Measurements from ENCODE around the gene KAZN. TPM values are rescaled to one million over a fixed set of nuclear protein-coding genes. Genes with fewer than 3 reads are reported as not detected.

The KAZN gene
- total RNA-seq, 2 experiments from 2014 or later, result 0.30 to 0.42 TPM

- ChIA-PET POLR2A (no interaction called here), CTCF (no interaction called here)
Observed at GRCh38 chr1:15008783-15009729, 410.6 kb downstream of the KAZN start.

GRCh38 chr1:15011160-15011559 is 412.7 kb downstream of the KAZN start:
- ChIA-PET CTCF (no interaction called here), POLR2A (no interaction called here)

GRCh38 chr1:15011661-15012060 is 413.2 kb downstream of the KAZN start:
- POLR2A ChIA-PET, result no interaction called here
- CTCF ChIA-PET, result no interaction called here

DNA sequence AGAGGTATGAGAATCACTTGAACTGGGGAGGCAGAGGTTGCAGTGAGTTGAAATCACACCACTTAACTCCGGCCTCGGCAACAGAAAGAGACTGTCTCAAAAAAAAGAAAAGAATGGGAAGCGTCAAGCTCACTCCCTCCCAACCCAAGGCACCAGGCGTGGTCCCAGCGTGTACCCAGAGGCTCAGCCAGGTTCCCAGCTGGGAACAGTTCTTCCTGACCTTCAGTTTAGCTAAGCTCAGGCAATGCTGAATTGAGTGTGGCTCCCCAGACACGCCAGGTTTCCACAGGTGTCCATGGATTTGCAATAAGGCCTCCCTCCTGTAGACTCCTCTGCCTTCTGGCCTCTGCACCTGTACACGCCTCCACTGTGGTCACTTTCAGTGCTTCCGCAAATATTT is 414.3 kb downstream of the KAZN start:
- ChIA-PET CTCF (interaction anchor here (2.1 kb wide), 1 partner anchor 14 kb away, joined by 5 read pairs; no protein-coding TSS in a partner anchor), POLR2A (no interaction called here)

DNA sequence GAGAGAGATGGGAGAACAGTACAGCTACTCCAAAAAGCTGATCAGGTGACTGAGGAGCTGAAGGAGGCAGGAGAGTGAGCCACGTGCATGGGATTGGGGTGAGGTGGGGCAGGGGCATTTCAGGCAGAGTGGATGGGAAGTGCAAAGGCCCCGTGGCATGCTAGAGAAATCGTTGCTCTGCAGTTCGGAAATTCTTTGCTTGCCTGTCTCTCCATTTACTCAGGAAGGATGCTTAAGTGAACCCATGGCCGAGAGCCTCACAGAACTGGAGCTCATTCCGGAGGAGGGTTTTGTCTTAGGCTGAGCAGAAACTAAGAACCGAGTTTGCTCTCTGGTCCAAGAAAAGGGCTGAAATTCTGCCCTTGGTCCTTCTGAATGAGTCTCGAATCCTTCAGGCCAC is 415.3 kb downstream of the KAZN start:
- CTCF ChIA-PET, result interaction anchor here (2.1 kb wide), 1 partner anchor 13 kb away, joined by 5 read pairs; no protein-coding TSS in a partner anchor
- POLR2A ChIA-PET, result no interaction called here

- ChIA-PET POLR2A (no interaction called here), CTCF (interaction anchor here (2.1 kb wide), 1 partner anchor 13 kb away, joined by 5 read pairs; no protein-coding TSS in a partner anchor)
Observed at GRCh38 chr1:15014516-15014915, 416.0 kb downstream of the KAZN start.

- CTCF ChIA-PET, result interaction anchor here (1.2 kb wide), 1 partner anchor 11 kb away, joined by 3 read pairs; no protein-coding TSS in a partner anchor
Observed at GRCh38 chr1:15016001-15016400, 417.5 kb downstream of the KAZN start.

DNA sequence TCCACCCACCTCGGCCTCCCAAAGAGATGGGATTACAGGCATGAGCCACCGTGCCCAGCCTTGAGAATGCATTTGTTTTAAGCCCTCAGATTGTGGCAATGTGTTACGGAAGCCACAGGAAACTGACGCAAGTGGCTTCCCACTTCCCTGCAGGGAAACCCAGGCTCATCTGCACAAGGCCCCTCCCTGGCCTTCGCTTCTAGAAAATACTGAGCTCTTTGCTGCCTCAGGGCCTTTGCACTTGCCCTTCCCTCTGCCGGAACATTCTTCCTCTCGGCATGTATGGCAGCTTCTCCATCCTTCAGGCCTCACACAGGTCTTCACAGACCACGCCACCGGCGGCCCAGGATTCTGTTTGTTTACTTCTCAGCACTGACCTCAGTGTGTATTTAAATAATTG is 418.0 kb downstream of the KAZN start:
- CTCF ChIA-PET, result no interaction called here
- POLR2A ChIA-PET, result no interaction called here

More at GRCh38 chr1:15016001-15016400, 417.5 kb downstream of the KAZN start:
- POLR2A ChIA-PET, result no interaction called here

DNA sequence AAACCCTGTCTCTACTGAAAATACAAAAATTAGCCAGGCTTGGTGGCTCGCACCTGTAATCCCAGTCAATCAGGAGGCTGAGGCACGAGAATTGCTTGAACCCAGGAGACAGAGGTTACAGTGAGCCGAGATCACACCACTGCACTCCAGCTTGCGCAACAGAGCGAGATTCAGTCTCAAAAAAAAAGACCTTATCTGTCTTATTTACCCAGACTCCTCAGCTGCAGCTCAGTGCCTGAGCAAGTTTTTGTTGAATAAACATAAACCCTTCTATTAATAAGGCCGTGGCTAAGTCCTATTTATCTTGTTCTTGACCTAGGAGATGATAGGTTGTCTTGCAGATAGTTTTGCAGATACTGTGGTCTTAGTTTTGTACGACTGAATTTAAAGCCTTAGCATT is 418.6 kb downstream of the KAZN start:
- POLR2A ChIA-PET, result no interaction called here
- CTCF ChIA-PET, result no interaction called here

- ChIA-PET POLR2A (no interaction called here), CTCF (no interaction called here)
Observed at GRCh38 chr1:15018767-15019166, 420.3 kb downstream of the KAZN start.

GRCh38 chr1:15020943-15021745 is 422.7 kb downstream of the KAZN start:
- ChIA-PET CTCF (no interaction called here), POLR2A (no interaction called here)

DNA sequence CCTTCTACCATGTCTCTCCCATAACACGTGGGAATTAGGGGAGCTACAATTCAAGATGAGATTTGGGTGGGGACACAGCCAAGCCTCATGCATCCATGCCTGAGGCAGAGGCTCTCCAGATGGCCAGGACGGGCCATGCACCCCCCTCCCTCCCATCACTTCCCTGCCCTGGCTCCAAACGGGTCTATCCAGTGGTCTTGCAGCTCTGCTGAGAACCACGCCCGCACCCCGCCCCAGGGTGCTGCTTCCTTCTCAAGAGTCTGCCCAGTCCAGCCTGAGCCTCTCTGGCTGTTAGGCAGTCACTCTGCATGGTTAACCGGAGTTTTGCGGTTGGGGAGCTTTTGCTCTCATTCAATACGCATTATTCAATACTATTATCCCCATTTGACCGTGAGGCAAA is 423.6 kb downstream of the KAZN start:
- ChIA-PET POLR2A (no interaction called here), CTCF (no interaction called here)

- ChIA-PET POLR2A (no interaction called here), CTCF (no interaction called here)
Observed at GRCh38 chr1:15023205-15023604, 424.7 kb downstream of the KAZN start.

GRCh38 chr1:15023976-15024375 is 425.5 kb downstream of the KAZN start:
- CTCF ChIA-PET, result interaction anchor here (0.6 kb wide), 1 partner anchor 17 kb away, joined by 4 read pairs; no protein-coding TSS in a partner anchor
- POLR2A ChIA-PET, result no interaction called here

- CTCF ChIA-PET, result no interaction called here
Observed at GRCh38 chr1:15026117-15026489, 427.6 kb downstream of the KAZN start.

DNA sequence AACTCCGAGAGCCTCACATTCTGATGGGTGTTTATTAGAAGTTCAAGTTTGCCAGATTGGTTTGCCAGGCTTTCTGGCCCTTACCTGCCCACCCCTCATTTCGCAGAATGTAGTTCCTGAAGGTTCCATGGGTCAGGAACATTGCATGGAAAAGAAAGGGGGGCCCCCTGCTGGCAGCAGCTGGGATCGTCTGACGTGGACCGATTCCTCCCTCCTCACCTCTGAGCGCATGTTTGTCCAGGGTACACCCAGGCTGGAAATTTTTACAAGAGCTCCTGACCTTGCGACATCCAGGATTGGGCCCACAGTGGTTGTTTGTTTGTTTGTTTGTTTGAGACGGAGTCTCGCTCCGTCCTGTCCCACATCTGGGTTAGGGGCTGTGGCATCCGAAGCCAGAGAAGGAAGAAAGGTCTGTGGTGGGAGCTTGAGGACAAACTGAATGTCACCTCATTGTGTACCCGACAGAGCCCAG is 429.1 kb downstream of the KAZN start:
- CTCF ChIA-PET, result interaction anchor here (0.9 to 1.7 kb wide), 4 partner anchors 9 to 20 kb away, joined by 3 to 5 read pairs (median 3); no protein-coding TSS in a partner anchor
- POLR2A ChIA-PET, result no interaction called here

More at GRCh38 chr1:15026117-15026489, 427.6 kb downstream of the KAZN start:
- POLR2A ChIA-PET, result no interaction called here

DNA sequence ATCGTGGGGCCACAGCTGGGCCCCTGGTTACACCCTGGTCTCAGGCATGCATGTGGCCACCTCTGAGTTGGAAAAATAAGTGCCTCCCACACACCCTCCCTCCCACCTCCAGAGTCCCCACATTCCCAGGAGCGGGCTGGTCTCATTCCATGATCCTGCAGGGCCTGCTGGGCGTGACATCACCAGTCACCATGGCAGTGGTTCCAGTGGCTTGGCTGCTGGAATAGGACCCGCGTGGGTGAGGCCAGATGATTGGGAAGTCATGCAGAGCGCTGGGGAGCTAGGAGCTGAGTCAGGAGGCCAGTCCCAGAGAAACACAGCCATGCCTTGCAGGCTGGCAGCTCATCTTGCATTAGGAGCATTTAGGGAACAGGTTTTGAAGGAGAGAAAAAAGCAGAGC is 429.6 kb downstream of the KAZN start:
- POLR2A ChIA-PET, result no interaction called here
- CTCF ChIA-PET, result interaction anchor here (0.6 to 1.7 kb wide), 4 partner anchors 8 to 37 kb away, joined by 3 to 5 read pairs (median 3); no protein-coding TSS in a partner anchor

- POLR2A ChIA-PET, result no interaction called here
- CTCF ChIA-PET, result no interaction called here
Observed at GRCh38 chr1:15028616-15029015, 430.1 kb downstream of the KAZN start.

DNA sequence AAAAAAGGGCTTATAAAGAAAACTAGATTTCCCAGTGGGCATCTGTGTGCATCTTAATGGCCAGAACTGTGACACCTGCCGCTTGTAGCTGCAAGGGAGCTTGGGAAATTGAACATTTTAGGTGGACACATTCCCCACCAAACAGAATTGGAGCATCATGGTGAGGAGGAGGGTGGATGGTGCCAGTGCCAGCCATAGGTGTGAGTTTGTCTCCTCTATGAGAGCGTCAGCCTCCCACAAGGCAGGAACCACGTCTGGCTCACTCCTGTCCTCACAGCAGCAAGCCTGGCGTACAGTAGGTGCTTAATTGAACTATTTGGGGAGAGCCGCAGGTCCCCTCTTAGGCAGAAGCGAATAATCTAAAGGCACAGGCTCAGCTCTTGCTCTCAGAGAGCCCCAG is 430.6 kb downstream of the KAZN start:
- CTCF ChIA-PET, result no interaction called here

GRCh38 chr1:15029786-15030185 is 431.3 kb downstream of the KAZN start:
- CTCF ChIA-PET, result no interaction called here
- POLR2A ChIA-PET, result no interaction called here

More for the DNA sequence above, 430.6 kb downstream of the KAZN start:
- POLR2A ChIA-PET, result no interaction called here

Measured in activated CD8-positive, alpha-beta memory T cell treated with anti-CD3 and anti-CD28 coated beads for 36 hours (primary cell).